Central memory CD4-positive, alpha-beta T cell (primary cell): ENCODE results near the gene CASZ1.

Source experiments
- DNase-seq: peaks from one replicate; pipeline ENCODE4 v3.0.0; 2022

Gene CASZ1

DNA sequence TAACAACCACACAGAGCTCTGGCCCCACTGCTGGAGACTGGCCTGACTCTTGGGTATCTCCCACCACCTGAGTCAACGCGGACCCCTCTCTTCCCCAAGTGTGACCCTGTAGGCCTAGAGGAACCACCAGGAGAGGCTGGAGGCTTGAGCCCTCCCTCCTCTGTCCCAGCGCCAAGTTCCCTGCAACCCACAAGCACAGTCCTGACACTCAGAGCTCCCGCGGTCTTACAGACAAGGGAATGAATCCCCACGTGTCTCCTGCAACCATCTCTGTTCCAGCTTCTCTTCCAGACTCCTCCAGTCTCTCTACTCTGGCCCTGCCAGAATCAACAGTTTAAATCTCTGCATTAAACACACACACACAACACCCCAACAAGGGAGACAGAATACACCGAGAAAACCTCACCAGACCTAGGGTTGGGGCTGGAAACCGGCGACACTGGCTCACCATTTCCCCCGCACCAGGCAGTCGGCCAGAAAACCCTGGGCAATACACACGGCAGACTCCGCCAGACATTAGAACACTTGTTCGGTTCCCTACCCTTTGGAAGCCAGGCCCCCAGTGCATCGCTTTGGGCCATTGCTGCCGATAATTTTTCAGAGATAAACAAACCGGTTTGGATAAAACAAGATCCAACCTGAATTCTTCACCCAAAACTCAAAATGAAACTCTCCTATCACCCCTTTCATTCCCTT lies 21.7 kb downstream of the CASZ1 start:
- no peak for DNase-seq

DNA sequence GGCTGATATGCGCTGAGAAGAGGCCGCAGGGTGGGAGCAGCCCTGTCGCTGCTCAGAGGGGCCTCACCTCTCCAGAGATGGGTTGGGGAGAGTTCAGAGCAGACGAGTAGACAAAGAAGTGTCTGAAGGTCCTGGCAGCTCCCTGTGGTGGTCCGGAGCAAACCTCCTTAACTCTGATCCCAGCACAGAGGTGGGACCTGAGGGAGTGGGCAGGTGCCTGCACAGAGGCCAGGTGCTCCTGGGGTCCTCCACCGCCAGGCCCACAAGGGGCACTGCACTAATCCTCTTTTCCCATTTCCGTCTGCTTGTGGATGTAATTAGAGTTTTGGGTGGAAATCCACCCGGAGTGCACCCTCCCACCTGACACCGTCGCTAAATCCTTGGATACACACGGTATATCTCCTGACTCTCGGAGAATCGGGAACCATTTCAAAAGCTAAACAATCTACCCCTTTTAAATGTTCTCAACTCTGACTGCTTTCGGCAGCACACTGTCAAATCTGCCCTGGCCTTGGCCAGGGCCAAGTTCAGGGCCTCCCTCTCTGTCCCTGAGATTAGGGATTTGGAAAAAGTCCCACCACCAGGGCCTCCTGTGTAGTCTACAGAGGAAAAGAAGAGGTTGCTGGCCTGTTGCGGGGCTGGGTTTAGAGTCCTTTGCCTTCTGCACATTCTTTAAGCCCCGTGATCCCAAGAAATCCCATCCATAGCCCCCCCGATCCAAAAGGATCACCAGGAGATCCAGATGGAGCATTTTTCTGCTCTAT lies 22.4 kb downstream of the CASZ1 start:
- DNase-seq: no peak

DNA sequence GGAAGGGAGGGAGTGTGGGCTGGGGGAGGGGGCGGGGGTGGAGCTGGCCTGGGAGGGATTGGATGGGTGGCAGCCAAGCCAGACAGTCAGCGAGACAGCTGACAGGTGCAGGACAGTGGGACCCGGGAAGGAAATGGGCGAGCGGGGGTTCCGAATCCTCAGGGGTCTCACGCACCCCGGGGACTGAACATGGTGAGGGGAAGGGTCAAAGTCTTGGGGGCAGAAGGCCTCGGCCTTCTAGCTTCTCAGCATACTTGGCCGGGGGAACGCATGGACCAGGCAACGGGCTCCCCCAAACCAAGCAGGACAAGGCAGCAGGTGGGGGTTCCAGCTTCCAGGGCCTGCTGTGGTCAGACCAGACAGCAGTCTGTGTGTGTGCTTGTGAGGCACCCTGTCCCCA lies 23.1 kb downstream of the CASZ1 start:
- DNase-seq: no peak

DNA sequence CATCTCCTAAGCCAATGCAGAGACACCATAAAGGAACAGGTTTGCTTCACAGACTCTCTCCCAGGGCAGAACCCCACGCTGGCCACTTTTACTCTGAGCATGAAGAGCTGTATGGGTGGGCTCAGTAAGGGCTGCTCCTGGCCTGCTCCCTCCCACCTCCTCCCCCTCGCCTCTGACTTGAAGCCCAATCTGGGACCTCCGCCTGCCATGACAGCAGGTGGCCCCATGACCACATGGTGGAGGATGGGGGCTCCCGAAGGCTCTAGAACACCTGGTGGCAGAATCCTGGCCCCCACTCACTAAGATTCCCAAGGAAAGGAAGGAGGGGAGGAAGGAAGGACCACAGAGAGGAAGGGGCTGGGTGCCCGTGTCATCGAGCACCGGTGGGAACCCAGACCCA lies 23.7 kb downstream of the CASZ1 start:
- no peak for DNase-seq

DNA sequence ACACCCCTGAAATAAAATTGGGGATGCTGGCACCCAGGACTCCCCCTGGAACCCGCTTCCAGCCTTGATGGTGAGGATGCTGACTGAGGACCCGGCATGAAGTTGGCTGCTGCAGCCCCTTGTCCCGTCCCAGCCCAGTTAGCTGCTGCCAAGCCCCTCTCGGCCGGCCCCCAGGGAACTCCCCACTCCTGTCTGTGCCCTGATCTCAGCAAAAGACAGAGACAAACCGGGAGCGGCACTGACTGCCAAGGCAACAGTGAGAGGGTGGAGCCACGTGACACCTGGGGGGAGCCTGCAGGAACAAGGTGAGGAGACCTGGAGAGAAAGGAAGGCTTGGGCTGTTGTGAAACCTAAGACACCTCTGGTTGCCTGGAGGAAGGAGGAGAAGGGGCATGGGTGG lies 24.7 kb downstream of the CASZ1 start:
- no peak for DNase-seq

DNA sequence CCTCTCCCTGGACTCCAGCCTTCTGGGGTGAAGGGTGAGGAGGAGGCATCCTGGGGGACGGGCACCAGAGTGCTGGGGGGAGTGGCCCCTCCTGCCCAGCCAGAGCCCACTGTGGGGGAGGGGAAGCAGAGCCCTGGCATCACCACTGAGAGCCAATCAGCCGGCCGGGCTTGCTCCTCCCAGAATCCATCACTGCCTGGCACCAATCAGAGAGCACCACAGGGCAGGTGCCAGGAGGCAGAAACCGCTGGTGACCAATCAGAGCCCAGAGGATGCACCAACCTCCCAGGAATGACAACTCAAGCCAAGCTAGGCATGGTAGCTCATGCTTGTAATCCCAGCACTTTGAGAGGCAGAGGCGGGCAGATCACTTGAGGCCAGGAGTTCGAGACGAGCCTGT lies 27.9 kb downstream of the CASZ1 start:
- no peak for DNase-seq

DNA sequence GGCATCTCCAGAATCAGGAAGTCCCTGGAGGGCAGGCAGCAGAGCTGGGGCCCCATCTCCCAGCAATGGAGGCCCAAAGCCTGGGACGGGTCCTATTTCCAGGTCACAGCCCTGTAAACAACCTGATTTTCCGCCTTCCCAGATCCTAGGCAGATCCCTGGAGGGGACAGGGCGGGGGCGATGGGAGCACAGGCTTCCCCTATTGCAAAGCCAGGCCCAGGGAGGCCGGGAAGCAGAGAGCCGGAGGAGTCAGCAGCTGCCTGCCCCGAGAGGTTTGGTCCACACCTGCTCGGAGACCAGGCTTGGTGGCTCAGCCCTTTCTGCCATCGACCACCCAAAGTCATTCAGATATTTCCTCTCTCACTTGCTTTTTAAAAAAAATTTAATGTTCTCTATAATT lies 29.2 kb downstream of the CASZ1 start:
- DNase-seq: no peak

DNA sequence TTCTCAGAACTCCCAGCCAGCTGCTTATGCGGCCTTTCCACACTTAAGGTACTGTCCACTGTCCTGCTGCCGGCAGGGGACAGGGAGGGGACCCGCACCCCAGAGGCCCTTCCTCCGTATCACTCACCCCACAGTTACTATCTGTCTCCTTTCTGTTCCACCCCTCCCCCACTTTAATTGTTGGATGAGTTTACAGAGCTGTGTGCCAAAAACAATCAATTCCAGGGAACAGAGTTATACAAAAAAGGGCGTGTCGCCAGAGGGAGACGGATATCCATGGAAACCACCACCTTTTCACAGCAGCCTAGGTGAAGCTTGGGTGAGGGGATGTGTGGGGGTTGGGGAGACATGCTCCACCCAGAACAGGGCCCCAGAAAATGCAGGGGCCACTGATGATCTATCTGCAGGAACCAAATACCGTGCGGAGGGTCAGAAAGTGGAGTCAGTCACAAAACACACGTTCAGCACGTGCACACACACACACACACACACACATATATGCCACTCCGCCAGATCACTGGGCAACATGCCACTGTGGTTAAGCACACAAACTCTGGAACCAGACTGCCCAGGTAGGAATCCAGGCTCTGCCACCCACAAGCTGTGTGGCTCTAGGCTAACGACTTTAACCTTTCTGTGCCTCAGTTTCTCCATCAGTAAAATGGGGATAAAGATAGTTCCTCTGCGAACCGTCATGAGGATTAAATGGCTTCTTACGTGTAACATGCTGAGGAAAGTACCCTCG lies 30.5 kb downstream of the CASZ1 start:
- DNase-seq: no peak

DNA sequence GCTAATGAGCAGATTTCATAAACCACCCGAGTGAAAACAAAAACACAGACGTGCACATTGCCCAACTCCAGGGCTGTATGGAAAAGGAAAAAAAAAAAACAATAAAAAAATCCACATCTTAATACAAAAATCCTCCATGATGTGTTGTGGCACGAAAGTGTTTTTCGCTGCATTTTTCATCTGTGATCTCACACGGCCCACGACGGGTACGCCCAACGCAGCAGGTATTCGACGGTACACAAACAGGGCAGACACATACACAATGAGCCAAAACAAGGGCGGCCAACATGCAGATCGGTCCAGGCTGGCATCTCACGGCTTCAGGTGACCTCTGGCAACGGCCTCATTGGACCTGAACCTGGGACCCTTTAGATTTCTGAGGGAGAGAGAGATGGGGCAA lies 31.1 kb downstream of the CASZ1 start:
- no peak for DNase-seq

DNA sequence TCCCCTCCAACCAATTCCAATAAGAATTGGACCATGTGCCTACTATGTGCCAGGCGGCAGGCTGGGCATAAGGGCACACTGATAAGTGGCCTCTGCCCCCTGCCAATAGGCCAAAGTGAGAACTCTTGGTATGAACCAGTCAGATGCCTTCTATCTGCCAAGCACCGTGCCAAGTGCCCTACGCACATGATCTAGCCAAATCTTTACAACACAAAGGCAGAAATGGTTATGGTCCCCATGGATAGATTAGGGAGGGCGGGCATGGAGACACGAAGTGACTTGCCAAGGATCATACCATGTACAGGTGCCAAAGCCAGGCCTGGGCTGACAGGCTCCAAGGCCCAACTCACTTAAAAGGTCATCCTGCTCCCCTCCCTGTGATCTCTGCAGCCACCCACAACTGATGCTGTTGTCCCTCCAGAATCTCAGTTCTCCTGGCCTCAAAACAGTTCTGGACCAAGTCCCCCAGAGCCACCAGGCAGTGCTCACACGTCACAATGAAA lies 32.1 kb downstream of the CASZ1 start:
- DNase-seq: no peak

DNA sequence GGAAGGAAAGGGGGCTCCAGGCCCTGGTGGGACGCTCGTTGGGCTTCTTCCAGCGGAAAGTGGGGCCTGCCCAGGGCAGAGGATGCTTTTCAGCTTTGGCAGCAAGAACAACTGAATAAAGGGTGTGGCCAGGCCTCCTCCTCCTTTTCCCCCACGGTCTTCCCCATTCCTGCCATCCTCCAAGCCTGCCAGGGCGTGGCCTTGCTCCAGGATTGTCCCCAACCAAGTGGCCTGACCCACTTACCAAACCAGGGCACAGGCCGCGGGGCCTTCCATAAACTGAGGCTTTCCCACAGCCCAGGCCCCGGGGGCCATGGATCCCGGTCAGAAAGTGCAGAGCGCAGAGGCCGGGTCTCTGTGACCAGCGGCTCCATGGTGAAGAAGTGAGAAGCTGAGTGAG lies 33.6 kb downstream of the CASZ1 start:
- DNase-seq: no peak

DNA sequence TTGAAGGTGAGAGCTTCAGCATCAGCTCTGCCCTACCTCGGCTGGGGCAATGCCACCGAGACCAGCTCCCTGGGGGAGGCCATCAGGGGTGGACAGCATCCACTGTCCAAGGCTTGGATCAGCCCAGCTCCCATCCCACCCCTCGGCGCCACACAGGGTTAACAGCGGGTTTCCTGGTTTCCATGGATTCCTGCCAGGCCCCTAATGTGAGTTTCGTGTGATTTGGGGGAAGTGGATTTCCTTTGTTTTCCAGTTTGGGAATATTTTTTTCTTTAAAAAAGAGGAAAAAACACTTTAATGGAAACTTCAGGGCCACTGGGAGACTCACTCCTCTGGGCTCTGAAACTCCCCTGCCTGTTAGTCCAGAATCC lies 34.3 kb downstream of the CASZ1 start:
- no peak for DNase-seq

DNA sequence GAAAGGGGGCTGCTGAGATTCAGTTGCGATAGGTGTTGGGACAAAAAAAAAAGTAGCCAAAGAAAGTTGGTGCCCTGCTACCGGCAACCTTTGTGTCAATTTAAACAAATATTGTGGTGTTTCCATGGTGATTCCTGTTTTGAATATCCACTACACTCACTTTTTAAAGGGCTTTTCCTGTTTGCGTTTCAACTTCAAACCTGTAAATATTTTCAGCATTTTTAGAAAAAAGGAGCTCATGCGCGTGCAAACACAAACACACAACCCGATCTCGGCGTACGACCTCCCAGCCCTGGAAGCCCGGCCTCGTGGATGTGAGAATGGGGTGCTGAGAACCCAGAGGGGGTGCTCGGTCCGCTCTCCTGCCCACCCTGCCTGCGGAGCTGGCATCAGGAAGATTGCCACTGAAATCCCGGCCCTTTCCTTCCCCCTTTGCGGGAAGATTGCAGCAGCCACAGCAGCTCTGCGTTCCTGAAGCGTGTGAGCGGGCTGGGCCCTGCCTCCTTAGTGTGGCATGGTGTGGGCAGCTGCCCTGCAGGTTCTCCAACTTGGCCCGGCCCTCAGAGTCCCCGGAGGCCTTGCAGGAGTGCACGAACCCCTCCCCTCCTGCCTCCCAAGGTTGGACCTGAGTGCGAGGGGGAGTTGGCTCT lies 34.8 kb downstream of the CASZ1 start:
- DNase-seq: no peak

DNA sequence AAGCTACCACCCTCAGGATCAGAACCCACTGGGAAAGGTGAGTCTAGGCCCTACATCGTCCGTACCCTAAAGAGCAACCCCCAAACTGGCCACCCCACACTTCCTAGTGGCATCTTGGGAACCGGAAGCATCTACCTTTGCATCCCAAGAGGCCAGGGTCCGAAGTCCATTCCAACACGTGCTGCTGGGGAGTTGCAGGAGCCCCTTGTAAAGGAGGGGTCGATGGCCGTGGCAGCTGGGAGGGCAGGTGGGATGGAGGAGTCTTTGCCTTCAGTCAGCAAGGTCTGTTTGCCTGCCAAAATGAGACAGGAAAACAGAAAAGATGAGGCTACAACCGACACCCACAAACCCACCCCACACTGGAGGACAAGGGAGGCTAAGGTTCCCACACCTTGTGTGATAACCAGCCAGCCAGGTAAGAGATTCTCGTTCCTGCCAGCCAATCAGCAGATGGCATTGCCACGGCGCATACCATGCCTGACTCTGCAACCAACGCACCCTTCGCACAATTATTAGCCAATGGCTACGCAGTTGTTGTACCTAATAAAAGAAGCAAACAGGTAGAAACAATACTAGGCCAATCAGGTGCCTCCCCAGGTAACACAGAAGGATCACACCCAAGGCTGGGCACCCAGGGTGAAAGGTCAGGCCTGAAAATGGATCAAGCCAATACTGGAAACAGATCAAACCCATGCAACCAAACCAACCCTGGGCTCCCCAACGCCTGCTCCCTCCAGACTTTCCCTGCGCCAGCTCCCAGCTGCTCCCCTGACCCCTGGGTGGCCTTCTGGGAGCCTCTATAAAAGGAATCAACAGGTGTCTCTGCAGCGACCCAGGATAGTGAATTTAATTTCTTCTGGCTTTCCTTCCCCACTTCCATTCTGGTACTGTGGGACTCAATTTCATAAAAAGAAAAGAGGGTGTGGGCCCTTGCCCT lies 35.6 kb downstream of the CASZ1 start:
- no peak for DNase-seq

DNA sequence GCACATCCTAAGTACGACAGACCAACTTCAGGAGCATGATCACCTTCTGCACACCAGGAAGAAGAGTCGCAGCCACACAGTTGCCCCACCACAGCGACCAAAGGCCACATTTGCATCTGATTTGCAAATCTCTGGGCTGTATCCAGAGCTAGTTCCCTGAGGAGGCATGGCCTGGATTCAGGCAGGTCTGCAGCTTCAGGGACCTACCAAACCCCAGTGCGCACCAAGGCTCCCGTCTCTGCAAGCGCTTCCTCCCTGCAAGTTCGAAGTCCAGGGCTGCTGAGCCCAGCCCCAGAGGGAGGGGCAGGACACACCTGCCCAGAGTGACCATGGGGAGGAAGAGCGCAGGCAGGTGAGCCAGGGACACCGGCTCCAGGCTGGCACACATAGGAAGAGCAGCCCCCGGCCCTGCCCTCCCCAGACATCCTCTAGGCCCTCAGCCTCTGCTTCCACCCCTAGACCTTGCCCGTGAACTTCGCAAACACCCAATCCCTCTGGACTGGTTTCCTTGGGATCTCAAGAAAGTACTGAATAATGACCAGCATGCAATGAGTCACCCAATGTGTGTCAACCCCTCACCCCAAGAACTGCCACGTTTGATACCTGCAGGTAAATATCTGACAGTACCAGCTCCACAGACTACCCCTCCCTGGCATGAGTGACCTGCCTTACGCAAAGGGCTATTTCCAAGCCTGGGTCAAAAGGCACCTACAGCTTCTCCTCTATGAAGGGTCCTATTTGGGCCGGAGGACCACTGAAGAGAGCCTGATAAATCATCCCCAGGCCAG lies 36.8 kb downstream of the CASZ1 start:
- no peak for DNase-seq

DNA sequence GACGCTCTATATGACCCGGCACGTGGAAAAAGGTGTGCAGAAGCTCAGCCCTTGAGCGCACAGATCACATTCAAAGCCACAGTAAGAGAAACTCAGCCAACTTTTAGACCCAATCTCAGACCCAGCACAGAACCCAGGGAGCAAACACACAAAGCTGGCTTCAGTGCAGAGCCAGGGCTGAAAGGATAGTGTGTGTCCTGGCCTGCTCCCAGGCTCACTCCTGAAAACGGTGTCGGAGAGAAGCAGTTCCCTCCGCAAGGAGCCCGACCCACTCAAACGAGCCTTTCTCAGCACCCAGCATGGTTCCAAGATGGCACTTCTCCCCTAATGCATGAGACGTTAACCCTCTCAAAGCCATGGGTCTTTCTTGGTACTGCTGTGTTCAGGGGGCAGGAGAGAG lies 39.6 kb downstream of the CASZ1 start:
- DNase-seq: no peak

DNA sequence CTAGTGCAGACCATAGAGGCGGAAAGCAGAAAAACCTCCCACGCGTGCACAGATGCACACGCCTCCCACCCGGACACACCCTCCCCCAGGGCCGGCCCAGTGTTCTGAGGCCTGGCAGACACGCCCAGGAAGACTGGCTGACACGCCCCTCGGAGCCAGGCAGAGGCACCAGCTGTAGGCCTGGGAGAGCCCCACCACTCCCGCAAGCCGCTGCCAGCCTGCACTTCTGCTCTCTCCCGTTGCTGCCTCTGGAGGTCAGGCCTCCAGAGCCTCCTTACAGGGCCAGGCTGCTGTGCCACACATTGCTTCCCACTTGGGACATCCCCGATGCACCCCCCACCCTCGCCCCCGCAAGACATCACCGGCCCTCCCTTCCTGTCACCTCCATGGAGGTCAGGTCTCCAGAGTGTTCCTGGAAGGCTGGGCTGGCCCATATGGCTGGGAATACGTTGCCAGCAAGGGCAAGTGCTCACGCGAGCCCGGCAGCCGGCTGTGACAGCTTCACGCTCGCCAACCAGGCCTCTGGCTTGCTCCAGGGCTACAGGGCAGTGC lies 40.4 kb downstream of the CASZ1 start:
- peak; percentile 67 for DNase-seq

DNA sequence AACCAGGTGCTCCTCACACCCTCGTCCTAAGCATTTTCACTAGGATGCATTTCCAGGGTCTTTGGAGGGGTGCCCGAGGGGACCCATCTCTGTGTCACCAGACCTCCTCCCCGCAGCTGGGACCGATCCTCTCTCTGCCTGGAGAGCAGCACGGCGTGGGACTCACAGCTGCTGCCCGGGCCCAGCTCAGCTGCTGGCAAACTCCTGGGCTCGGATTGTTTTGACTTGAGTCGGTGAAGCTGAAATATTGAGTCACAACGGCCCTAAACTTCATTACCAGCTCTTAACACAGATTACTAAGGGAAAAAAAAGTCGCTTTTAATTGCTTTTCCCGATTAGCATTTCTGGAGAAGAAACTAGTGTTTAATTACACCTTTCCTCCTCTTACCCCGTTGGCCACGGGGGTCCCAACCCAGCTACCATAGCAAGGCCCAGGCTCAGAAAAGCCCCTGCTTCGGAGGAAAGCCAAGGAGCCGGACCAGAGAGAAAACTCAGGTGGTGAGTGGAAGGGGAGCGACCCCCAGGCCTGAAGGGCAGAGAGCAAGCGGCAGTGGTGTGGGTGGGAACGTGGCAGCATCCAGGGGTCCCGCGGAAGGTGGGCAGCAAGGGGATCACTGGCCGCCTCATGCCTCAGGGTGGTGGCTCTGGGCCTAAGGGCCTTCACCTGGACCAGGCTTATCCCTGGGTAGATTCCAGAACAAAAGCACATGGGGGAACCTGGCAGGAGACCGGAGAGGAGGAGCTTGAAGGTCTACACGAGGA lies 41.7 kb downstream of the CASZ1 start:
- DNase-seq: no peak

DNA sequence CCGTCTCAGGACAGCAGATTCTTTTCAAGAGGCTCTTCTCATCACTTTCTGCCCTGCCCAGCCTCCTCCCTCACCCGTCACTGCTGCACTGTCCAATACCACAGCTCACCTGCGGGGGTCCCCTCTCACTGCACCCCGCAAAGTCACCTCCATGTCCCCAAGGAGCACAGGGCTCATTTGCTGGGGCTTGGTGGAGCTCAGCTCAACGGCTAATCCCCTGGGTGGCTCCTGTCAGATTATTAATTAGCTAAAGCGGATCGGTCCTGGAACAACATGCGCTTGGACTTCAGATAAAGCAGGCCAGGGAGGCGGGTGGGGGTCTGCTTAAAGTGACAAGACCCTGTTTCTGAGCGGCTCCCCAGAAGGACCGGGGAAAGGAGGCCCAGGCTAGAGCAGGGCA lies 43.1 kb downstream of the CASZ1 start:
- DNase-seq: no peak

DNA sequence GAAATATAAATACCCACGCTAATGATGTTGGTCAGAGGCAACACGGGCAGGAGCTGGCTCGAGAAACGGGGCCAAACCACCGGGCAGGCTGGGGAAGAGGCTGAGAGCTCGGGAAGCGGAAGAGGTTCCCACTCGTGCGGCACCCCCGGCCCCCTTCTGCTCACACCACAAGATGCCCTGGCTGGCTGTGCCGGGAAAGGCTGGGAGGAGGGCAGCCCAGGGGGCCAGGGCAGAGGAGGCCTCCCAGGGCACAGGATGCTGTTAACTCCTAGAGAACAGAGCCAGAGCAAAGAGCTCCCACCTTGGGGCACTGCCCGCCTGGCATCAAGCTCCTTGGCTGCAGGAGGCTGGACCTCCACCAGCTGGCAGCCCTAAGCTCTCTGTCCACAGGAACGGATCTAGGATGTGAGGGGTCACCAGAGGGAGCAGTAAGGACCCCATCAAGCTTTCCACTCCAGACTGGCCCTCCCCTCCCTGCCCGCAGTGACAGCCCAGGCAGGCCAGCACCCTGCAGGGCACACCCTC lies 44.8 kb downstream of the CASZ1 start:
- DNase-seq: no peak
